ENCODE results near the gene ASPDH.
"Not testable (repeated sequence)": the region's sequence is repeated elsewhere in the genome, so short reads cannot be mapped to it uniquely, and the experiment has no call there.

Gene ASPDH

DNA sequence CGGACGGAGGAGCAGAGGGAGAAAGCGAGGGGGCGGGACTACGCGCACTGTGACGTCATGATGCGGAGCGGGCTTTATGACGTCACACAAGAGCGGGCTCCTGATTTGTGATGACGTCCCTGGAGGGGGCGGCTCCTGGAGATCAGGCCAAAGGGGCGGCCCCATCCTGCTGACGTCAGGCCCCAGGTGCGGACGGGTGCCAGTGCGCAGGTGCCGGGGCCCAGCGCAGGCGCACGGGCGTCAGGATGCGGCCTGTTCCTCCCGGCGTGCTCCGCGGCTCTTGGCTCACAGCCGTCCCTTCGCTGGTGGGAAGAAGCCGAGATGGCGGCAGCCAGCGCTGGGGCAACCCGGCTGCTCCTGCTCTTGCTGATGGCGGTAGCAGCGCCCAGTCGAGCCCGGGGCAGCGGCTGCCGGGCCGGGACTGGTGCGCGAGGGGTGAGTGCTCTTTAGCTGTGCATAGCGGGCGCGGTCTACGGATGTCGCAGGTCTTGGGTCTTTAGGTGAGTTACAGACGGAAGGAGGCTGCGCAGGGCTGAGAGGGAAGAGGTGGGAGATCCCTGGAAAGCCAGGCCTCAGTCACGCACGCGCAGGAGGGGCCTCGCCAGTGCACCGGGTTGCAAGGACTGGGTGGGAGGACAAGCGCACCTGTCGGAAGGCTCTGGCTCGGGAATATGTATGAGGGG is 37.3 kb downstream of the ASPDH start, which contains the start of the genes EMC10 and GARIN5A:
Gene EMC10 (plus strand): TSS at position 284 of the 683 bp plus-strand sequence. CDS start 38 bp downstream, at position 322.
Gene GARIN5A (minus strand): TSS at position 625 of the 683 bp plus-strand sequence. CDS start 460 bp downstream, at position 165.
- DNase-seq, result peak; percentile 93

DNA sequence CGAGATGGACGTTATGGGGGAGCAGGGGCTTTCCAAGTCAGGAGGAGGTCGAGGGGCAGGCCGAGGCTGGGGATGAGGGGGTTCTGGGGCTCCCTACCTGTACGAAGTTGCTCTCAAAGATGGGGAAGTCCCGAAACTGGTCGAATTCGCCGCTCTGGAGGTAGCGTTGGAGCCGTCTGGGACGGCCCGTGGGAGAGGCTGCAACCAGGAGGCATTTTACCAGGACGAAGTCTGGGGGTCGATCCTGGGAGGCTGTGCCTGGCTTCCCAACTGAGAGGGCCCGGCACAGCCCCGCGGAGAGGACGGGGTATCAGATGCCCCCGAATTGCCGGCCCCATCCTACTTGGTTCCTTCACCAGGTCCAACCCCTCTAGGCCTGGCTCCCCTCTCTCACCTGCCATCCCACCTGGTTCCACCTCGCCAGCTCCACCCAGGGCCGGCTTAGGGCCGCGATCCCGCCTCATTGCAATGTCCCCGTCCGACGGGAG is 37.9 kb downstream of the ASPDH start:
- DNase-seq, result no peak

DNA sequence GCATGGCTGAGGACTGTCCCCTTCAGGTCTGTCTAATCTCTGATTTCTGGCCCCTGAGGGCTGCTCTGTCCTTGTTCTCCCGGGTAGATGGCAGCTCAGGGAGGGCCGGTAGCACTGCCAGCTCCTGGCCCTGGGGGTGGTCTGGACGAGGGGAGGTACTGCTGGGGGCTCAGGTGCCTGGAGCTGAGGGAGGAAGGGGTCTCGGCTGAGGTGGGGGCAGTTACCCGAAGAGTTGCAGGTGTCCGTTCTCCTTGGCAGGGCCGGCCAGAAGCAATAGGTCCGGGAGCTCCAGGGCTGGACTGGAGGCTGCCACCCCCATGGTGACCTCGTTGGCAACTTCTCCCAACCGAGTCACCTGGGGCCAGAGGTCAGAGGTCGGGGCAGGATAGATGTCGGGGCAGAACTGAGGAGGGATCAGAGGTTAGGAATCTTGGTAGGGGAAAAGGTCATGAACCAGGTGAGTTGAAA is 38.6 kb downstream of the ASPDH start:
- no peak for DNase-seq

DNA sequence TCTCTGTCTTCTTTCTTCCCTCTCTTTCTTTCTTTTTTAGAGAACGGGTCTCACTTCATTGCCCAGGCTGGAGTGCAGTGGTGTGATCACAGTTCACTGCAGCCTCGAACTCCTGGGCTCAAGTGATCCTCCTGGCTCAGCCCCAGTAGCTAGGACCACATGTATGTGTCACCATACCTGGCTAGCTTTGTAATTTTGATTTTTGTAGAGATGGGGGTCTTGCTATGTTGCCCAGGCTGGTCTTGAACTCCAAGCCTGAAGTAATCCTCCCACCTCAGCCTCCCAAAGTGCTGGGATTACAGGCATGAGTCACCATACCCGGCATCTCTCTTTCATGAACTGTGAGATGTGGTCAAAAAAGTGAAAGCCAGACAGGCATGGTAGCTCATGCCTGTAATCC is 40.4 kb downstream of the ASPDH start:
- not testable (repeated sequence) for DNase-seq

DNA sequence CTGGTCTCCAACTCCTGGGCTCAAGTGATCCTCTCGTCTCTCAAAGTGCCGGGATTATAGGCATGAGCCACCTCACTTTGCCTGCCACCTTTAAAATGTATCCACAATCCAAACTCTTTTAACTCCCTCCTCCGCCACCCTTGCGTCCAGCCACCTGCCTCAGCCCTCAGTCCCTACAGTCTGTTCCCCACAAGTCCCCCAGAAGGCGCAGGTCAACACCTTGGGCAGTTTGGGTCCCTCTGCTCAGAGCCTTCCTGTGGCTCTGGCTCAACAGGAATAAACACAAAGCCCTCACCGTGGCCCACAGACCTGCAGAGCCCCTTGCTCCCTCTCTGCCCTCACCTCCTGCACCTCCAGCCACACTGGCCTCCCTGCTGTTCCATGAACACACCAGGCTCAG is 44.9 kb downstream of the ASPDH start:
- DNase-seq, result no peak

DNA sequence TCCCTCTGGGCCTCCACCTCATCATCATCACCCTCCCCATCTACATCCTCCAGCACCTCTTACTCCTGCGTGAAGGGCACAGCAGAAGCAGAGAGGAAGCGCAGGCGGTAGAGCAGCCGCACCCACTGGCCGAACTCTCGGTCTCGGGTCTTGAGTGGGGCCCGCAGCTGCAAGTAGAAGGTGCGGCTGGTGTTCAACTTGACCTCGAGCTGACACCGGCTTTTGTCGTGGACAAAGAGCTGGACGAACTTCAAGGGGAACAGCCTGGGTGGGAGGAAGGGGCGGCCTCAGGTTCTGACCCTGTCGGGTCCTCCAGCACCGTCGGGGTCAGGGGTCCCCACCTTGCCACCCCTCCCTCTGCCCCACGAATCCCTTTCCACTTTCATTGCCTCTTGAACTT is 46.1 kb downstream of the ASPDH start:
- no peak for DNase-seq

DNA sequence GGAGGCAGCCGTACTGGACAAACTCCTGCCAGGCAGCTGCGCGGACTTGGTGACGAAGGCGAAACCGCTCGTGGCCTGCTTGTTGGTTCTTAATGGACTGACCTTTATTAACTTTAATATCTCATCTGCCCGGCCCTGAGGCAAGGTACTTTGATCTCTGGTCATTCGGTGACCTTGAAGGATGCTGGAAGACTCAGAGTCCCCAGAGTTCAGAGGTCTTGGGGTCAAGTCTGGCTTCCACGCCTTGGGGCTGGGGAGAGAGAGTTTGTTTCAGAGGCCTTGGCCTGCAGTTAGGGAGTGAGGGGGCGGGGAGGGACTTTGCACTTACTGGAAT is 47.0 kb downstream of the ASPDH start:
- no peak for DNase-seq

DNA sequence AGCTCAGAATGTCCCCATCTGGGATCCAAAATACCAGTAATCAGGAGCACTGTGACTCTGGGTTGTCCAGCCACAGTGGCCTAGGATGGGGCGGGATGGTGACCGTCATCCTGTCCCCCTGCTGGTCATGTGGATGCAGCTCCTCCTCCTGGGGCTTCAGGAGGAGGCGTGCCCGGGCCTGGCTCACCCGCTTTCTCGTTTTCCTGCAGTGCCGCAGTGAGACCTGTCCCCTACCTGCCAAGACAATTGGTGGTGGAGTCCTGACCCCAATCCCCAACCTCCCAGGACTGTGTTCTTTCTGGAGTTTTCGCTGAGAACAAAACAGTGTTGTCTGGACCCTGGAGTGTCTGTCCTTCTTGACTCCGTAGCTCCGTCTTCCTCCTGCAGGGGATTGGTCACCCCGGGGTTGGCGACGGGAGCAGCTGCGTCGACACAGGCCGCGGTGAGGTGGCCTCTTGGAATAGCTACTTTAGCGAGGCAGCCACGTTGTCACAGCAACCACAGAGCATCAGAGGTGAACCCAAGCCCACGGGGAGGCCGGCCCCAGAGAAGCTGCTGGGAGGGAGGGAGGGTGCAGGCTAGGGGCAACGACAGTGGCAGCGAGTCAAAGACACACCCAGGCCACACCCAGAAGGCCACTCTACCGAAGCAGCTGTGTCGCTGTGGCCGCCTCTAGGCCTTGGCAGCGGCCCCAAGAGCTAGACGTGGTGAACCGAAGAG is 47.6 kb downstream of the ASPDH start:
- no peak for DNase-seq

DNA sequence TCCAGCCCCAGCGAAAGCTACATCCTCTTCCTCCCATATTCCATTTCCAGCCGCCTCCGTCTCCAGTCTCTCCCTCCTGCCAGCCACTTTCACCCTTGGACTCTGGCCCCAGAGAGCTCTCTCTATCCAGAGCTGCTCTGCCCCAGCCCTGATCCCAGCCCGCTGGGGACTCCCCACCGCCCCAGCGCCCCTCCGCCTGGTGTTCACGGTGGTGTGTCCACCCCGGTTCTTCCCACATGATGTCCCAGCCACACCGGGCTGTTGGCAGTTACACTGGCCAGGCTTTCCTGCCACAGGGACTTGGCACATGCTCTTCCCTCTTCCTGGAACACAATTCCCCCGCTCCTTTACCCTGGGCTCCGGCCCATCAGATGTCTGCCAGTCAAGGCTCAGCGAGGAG is 48.7 kb downstream of the ASPDH start:
- no peak for DNase-seq

DNA sequence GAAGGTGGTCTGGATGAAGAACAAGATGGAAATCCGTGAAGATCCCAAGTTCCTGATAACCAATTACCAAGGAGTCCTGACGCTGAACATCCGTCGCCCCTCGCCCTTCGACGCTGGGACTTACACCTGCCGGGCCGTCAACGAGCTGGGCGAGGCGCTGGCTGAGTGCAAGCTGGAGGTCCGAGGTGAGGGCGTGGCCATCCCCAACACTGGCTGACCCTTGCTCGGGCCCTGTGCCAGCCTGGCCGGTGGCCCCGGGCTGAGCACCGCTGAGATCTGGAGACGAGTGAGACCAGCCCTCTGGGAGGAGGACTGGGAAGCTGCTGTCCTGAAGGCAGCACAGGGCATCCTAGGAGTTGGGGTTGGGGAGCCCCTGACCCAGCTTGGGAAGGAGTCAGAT is 49.4 kb downstream of the ASPDH start:
- DNase-seq, result no peak

DNA sequence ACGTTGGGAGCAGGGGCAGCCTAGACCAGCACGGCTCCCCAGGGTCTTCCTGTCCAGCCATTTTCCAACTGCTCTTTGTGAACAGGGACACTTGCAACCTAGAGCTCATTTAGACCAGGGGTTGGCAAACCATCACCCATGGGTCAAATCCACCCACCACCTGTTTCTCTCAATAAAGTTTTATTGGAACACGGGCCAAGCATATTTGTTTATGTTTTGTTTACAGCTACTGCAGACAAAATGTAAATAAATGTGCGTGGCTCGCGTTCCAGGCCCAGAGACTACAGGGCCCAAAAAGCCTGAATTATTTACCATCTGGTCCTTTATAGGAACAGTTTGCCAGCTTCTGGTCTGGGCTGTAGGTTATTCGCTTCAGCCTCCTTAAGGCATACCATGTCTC is 50.7 kb downstream of the ASPDH start:
- no peak for DNase-seq
